Spleen (tissue), 11 donors: ENCODE results near the gene NOP14. TPM values are rescaled to one million over a fixed set of nuclear protein-coding genes. Genes with fewer than 3 reads are reported as not detected.

Experiments used
- DNase-seq: peaks from one replicate; pipeline ENCODE4 v3.0.0-alpha.2; 2020
- H3K27ac ChIP-seq, 8 donors: fragments of 200-600 bp; sonication (generic) in 7 of 8; 1 replicate in 4 of 8; 2 replicates in 4 of 8; pipeline versions ENCODE4 v1.5.0 to v1.8.0; 2016 to 2021; ENCODE audit warnings: inconsistent platforms in 4 of 8, mild to moderate bottlenecking in 4 of 8, moderate library complexity in 1 of 8
- H3K27me3 ChIP-seq, 7 donors: fragments of 200-600 bp; sonication (generic) in 6 of 7; replicated peaks in 1 of 7; 1 replicate in 4 of 7; 2 replicates in 3 of 7; pipeline versions ENCODE4 v1.5.0 to v1.8.0; 2016 to 2021; ENCODE audit warnings: inconsistent platforms in 3 of 7, mild to moderate bottlenecking in 1 of 7
- H3K36me3 ChIP-seq, 6 donors: fragments of 200-600 bp; sonication (generic) in 5 of 6; 1 replicate in 4 of 6; 2 replicates in 2 of 6; pipeline versions ENCODE4 v1.5.0 to v1.8.0; 2016 to 2021; ENCODE audit warnings: inconsistent platforms in 2 of 6
- H3K4me1 ChIP-seq, 6 donors: fragments of 200-600 bp; sonication (generic) in 5 of 6; 1 replicate in 3 of 6; 2 replicates in 3 of 6; pipeline versions ENCODE4 v1.5.0 to v1.8.0; 2016 to 2021; ENCODE audit warnings: inconsistent platforms in 3 of 6
- H3K4me3 ChIP-seq, 8 donors: fragments of 200-600 bp; sonication (generic) in 7 of 8; 1 replicate in 4 of 8; 2 replicates in 4 of 8; pipeline versions ENCODE4 v1.5.0 to v1.8.0; 2016 to 2021; ENCODE audit warnings: inconsistent platforms in 4 of 8, mild to moderate bottlenecking in 4 of 8, moderate library complexity in 2 of 8
- H3K9me3 ChIP-seq, 8 donors: fragments of 200-600 bp; sonication (generic) in 7 of 8; 1 replicate in 4 of 8; 2 replicates in 4 of 8; pipeline versions ENCODE4 v1.5.0 to v1.8.0; 2016 to 2021; ENCODE audit warnings: inconsistent platforms in 4 of 8
- POLR2A ChIP-seq, 3 donors: fragments of 450-650 bp; IDR thresholded peaks; one replicate each; pipeline ENCODE4 v1.5.1; 2017; ENCODE audit warnings: antibody characterized with exemption in 3 of 3, mild to moderate bottlenecking in 1 of 3
- POLR2AphosphoS5 ChIP-seq, 3 donors: sonication (generic); formaldehyde crosslinking; IDR thresholded peaks; one replicate each; pipeline ENCODE4 v1.5.1; 2017; ENCODE audit warnings: antibody characterized with exemption in 3 of 3
- WGBS, 5 donors: extraction: QIAGEN DNeasy Blood & Tissue Kit in 3 of 5; methylation state at CpG; one replicate each; pipeline versions ENCODE4 v1.1.5 to v1.1.7; 2013 to 2018; 5-methylcytosine and 5-hydroxymethylcytosine counted together
- intact Hi-C: fragments of 100-400 bp; cut with DNase I; formaldehyde crosslinking; loops from one replicate; pipeline ENCODE4 v1.15.0; 2023; ENCODE audit warnings: low total_unique reads
- polyA plus RNA-seq, 3 donors: library from polyadenylated mRNA; stranded (reverse); fragments of 200-250 nt; gene quantifications; one replicate each; pipeline ENCODE4 v1.2.1, GENCODE V29; 2013
- total RNA-seq, 7 donors: library from RNA; depleted of rRNA in 3 of 7; stranded (reverse); fragments of >200 nt in 3 of 7; fragmentation: NEBNext Ultra II Directional in 4 of 7; extraction: Animal tissue kit (Norgen Biotek cat#: 25700) in 4 of 7; gene quantifications; one replicate each; pipeline versions ENCODE4 v1.1.0 to v1.2.1, GENCODE V29; 2016 to 2021
- TF ChIP-seq, protein P1 (sequence below), 11 experiments: fragments of 200-600 bp in 7 of 11; fragments of 450-650 bp in 4 of 11; sonication (generic) in 4 of 11; IDR thresholded peaks in 8 of 11; conservative IDR thresholded peaks in 3 of 11; 1 replicate in 7 of 11; 2 replicates in 4 of 11; pipeline versions ENCODE4 v1.4.0 to v1.8.0; 2016 to 2021; ENCODE audit warnings: antibody characterized with exemption in 11 of 11, inconsistent platforms in 4 of 11, mild to moderate bottlenecking in 1 of 11
- donor health status: healthy with polysubstance abuse.
- donor health status: DM: no; HTN: no; CAD: no; lungs with moderate emphysema.
- donor health status: DM: no; HTN: no; CAD: no.
- donor health status: Bipolar disorder and iron deficiency.
- donor health status: healthy.
- donor health status: DM: no; HTN: no; CAD: no.
- donor health status: DM: yes; HTN: yes; CAD: no.

NOP14 gene
- total and polyA plus RNA-seq, 10 donors = 10.2 to 30.5 (median 22.1) TPM

DNA sequence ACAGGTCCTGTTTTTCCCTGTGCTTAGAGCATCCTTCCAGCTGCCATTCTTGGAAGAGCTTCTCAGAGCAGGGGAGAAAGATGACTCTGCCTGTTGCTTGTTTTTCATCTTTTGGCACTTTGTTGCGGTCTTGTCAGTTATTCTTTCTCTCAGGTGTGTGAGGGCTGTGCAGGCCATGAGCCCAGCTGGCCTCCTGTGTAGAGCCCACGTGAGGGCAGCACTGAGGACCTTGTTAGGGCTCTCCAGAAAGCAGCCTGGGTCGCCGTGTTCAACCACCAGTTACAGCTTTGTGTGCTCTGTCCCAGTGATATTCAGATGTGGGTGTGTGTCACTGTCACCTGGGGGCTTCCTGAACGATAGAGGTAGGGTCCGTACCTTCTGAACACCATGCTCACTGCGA, 52.8 kb downstream of the NOP14 start:
- no peak for DNase-seq

DNA sequence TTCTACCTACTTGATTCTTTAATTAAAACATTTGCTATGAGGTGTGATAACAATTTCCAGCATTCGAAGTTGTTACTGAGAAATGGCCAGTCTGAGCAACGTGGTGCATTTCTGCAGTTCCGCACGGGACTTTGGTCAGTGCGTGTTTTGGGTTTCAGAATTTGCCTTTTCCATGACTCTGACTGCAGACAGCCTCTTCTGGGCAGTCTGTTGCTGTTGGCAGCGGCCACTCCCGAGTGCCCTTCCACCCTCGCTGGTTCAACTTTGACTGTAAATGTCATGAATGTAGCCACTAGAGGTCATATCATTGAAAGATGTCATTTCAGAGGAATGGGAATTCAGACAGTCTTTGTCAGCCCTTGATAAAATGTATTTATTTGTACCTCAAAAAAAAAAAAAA, 53.6 kb downstream of the NOP14 start:
- Histone ChIP-seq H3K27ac (no peak overlapping the region), H3K27me3 (no peaks in the 10 kb centered on the region), H3K36me3 (peaks cover 0 to 100% (median 95%) of the 10 kb centered on the region in 6 donors), H3K4me3 (no peak overlapping the region), H3K9me3 (no peaks in the 10 kb centered on the region), H3K4me1 (peaks cover 0 to 40% (median 9%) of the 10 kb centered on the region in 6 donors)
- no peak for TF ChIP-seq POLR2A (IDR thresholded peaks at IDR 0.05)
- TF ChIP-seq, protein P1, sequence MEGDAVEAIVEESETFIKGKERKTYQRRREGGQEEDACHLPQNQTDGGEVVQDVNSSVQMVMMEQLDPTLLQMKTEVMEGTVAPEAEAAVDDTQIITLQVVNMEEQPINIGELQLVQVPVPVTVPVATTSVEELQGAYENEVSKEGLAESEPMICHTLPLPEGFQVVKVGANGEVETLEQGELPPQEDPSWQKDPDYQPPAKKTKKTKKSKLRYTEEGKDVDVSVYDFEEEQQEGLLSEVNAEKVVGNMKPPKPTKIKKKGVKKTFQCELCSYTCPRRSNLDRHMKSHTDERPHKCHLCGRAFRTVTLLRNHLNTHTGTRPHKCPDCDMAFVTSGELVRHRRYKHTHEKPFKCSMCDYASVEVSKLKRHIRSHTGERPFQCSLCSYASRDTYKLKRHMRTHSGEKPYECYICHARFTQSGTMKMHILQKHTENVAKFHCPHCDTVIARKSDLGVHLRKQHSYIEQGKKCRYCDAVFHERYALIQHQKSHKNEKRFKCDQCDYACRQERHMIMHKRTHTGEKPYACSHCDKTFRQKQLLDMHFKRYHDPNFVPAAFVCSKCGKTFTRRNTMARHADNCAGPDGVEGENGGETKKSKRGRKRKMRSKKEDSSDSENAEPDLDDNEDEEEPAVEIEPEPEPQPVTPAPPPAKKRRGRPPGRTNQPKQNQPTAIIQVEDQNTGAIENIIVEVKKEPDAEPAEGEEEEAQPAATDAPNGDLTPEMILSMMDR (IDR thresholded peaks at IDR 0.05 in 8 of 11, conservative IDR thresholded peaks at IDR 0.05 in 3 of 11) = no peak
- TF ChIP-seq POLR2AphosphoS5 (IDR thresholded peaks at IDR 0.05) = no peak
- intact Hi-C loops = no loop called here
- WGBS, 5 donors = 77 to 88% (median 84%) methylated on average over 8 of the region's 8 CpGs
- DNase-seq = no peak

More for the DNA sequence above, 52.8 kb downstream of the NOP14 start:
- H3K27ac ChIP-seq = no peak overlapping the region
- H3K9me3 ChIP-seq = no peaks in the 10 kb centered on the region
- no peaks in the 10 kb centered on the region for H3K27me3 ChIP-seq
- H3K4me1 ChIP-seq = peaks cover 0 to 43% (median 9%) of the 10 kb centered on the region in 6 donors
- no peak overlapping the region for H3K4me3 ChIP-seq
- intact Hi-C loops = no loop called here
- 85 to 94% (median 89%) methylated on average over 7 of the region's 7 CpGs for WGBS, 5 donors
- TF ChIP-seq, protein P1 (IDR thresholded peaks at IDR 0.05 in 8 of 11, conservative IDR thresholded peaks at IDR 0.05 in 3 of 11) = no peak
- TF ChIP-seq POLR2A (IDR thresholded peaks at IDR 0.05) (no peak), POLR2AphosphoS5 (IDR thresholded peaks at IDR 0.05) (no peak)
- peaks cover 0 to 100% (median 95%) of the 10 kb centered on the region in 6 donors for H3K36me3 ChIP-seq

DNA sequence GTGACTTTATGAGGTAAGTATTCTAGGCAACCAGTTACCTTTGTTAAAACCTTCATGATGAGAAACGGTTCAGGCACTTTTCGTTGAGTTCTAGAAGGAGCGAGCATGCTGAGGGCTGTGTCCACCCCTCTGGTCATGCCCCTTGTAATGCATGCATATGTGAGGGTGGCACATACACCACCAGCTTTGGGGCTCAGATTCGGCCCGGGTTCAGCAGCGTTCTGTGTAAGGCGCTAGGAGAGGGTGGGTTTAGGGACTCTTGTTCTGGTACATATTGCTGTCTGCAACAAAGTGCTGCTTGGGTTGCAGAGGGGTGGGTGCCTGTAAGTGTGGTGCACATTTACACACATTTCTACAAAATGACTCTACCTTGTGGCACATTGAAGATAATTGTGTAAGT, 54.5 kb downstream of the NOP14 start:
- no peak overlapping the region for H3K27ac ChIP-seq
- no peak overlapping the region for H3K4me3 ChIP-seq
- H3K9me3 ChIP-seq = no peaks in the 10 kb centered on the region
- intact Hi-C loops = no loop called here
- DNase-seq = no peak
- WGBS, 5 donors = 87 to 98% (median 92%) methylated on average over 7 of the region's 7 CpGs
- H3K4me1 ChIP-seq = peaks cover 0 to 32% (median 8%) of the 10 kb centered on the region in 6 donors
- TF ChIP-seq POLR2AphosphoS5 (IDR thresholded peaks at IDR 0.05) (no peak), POLR2A (IDR thresholded peaks at IDR 0.05) (no peak)
- TF ChIP-seq, protein P1 (IDR thresholded peaks at IDR 0.05 in 8 of 11, conservative IDR thresholded peaks at IDR 0.05 in 3 of 11) = no peak
- H3K27me3 ChIP-seq = no peaks in the 10 kb centered on the region
- H3K36me3 ChIP-seq = peaks cover 0 to 100% (median 97%) of the 10 kb centered on the region in 6 donors

DNA sequence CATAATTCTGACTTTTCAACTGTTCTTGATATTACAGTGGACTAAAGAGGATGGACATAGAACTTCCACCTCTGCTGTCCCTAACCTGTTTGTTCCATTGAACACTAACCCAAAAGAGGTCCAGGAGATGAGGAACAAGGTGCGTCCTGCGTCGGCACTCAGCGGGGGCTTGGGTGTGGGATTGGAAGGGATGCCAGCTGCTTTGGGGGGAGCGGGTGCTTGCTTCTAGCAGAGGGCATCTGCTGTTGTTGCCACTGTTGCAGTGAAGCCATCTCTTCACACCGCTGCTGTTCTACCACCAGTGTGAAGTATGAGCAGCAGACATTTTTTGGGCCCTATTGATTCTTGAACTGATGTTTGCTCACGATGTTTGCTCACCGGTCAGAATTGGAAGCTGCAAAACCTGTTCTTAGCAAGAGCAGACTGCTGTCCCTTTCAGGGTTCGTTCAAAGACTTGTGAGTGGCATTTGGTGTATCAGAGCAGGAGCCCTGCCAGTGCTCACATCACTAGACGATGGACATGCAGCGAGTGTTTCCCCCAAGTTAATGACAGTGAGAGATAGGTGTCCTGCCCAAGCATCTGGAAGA, 55.4 kb downstream of the NOP14 start:
- Histone ChIP-seq H3K27ac (peak overlapping the region in 1 of 8 donors; percentile 18), H3K36me3 (peaks cover 0 to 100% (median 97%) of the 10 kb centered on the region in 6 donors), H3K27me3 (no peaks in the 10 kb centered on the region), H3K4me1 (peaks cover 0 to 32% (median 6%) of the 10 kb centered on the region in 6 donors), H3K4me3 (no peak overlapping the region), H3K9me3 (no peaks in the 10 kb centered on the region)
- intact Hi-C loops = no loop called here
- TF ChIP-seq POLR2AphosphoS5 (IDR thresholded peaks at IDR 0.05) = no peak
- TF ChIP-seq, protein P1 (IDR thresholded peaks at IDR 0.05 in 8 of 11, conservative IDR thresholded peaks at IDR 0.05 in 3 of 11) = no peak
- no peak for TF ChIP-seq POLR2A (IDR thresholded peaks at IDR 0.05)
- DNase-seq = no peak
- 96 to 98% (median 97%) methylated on average over 9 to 11 of the region's 11 CpGs for WGBS, 5 donors
